Measurements from ENCODE around the gene IMP3. TPM values are rescaled to one million over a fixed set of nuclear protein-coding genes. Genes with fewer than 3 reads are reported as not detected.

Gene IMP3
- polyA plus RNA-seq, 1 donor (not counting 4 experiments of a cell fraction or from before 2014, with no cell fraction given): 70.4 TPM

DNA sequence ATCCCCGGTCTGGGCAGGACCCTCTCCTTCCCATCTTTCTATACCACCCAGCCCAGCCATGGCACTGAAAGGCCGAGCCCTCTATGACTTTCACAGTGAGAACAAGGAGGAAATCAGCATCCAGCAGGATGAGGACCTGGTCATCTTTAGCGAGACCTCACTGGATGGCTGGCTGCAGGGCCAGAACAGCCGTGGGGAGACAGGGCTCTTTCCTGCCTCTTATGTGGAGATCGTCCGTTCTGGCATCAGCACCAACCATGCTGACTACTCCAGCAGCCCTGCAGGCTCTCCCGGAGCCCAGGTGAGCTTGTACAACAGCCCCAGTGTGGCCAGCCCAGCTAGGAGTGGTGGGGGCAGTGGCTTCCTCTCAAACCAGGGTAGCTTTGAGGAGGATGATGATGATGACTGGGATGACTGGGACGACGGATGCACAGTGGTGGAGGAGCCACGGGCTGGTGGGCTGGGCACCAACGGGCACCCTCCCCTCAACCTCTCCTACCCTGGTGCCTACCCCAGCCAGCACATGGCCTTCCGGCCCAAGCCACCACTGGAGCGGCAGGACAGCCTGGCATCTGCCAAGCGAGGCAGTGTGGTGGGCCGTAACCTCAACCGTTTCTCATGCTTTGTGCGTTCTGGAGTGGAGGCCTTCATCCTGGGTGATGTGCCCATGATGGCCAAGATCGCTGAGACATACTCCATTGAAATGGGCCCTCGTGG is 9.2 kb upstream of the IMP3 start:
- H4K20me1 ChIP-seq (ENCODE audit: control insufficient read depth, extremely low read depth, insufficient read depth, low read length): peaks cover 5% of the 10 kb centered on the region
- no peaks in the 10 kb centered on the region for H3K9me3 ChIP-seq (ENCODE audit: control insufficient read depth, low read depth, low read length)
- peak overlapping the region; percentile 97 for H3K4me2 ChIP-seq (ENCODE audit: control insufficient read depth, extremely low read depth, insufficient read depth, low read depth, low read length)
- no peaks in the 10 kb centered on the region for H3K27me3 ChIP-seq (ENCODE audit: control insufficient read depth, extremely low read depth, insufficient read depth, low read length)
- peak overlapping the region; percentile 95 for H3K9ac ChIP-seq (ENCODE audit: control insufficient read depth, extremely low read depth, insufficient read depth, low read length)
- dilution Hi-C loops (cut with MboI; ENCODE audit: extremely low pct_ligation_motif_present, low sequenced_read_pairs): no loop called here
- FAIRE-seq: no peak
- no peak for DNase-seq (ENCODE audit: low read depth, low spot score)
- no peak for TF ChIP-seq EZH2 (IDR thresholded peaks at IDR 0.05; ENCODE audit: low read length)
- TF ChIP-seq, protein P1, sequence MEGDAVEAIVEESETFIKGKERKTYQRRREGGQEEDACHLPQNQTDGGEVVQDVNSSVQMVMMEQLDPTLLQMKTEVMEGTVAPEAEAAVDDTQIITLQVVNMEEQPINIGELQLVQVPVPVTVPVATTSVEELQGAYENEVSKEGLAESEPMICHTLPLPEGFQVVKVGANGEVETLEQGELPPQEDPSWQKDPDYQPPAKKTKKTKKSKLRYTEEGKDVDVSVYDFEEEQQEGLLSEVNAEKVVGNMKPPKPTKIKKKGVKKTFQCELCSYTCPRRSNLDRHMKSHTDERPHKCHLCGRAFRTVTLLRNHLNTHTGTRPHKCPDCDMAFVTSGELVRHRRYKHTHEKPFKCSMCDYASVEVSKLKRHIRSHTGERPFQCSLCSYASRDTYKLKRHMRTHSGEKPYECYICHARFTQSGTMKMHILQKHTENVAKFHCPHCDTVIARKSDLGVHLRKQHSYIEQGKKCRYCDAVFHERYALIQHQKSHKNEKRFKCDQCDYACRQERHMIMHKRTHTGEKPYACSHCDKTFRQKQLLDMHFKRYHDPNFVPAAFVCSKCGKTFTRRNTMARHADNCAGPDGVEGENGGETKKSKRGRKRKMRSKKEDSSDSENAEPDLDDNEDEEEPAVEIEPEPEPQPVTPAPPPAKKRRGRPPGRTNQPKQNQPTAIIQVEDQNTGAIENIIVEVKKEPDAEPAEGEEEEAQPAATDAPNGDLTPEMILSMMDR (optimal IDR thresholded peaks at IDR 0.05 in 1 of 3, IDR thresholded peaks at IDR 0.05 in 1 of 3, conservative IDR thresholded peaks at IDR 0.05 in 1 of 3; ENCODE audit: extremely low read depth in 1 of 3, insufficient read depth in 2 of 3, low read length in 3 of 3): no peak
- H3K36me3 ChIP-seq (ENCODE audit: control insufficient read depth in 2 of 2, extremely low read depth in 1 of 2, insufficient read depth in 2 of 2, low read length in 2 of 2): peaks cover 6 to 26% of the 10 kb centered on the region in 2 experiments
- peak overlapping the region; percentile 88 to 94 (median 91) for H3K4me3 ChIP-seq (ENCODE audit: control insufficient read depth in 2 of 3, extremely low read depth in 1 of 3, insufficient read depth in 2 of 3, low read depth in 1 of 3, low read length in 3 of 3)
- peaks cover 71% of the 10 kb centered on the region for H3K79me2 ChIP-seq (ENCODE audit: control insufficient read depth, insufficient read depth, low read length)
- H3K4me1 ChIP-seq (ENCODE audit: control insufficient read depth, extremely low read depth, insufficient read depth, low read length): peaks cover 62% of the 10 kb centered on the region
- peak overlapping the region; percentile 90 for H3K27ac ChIP-seq (ENCODE audit: control insufficient read depth, insufficient read depth, low read length)
- no peak overlapping the region for H2AFZ ChIP-seq (ENCODE audit: control insufficient read depth, low read length)
- H3K9me1 ChIP-seq (ENCODE audit: control insufficient read depth, extremely low read depth, insufficient read depth, low read length): peaks cover 11% of the 10 kb centered on the region

DNA sequence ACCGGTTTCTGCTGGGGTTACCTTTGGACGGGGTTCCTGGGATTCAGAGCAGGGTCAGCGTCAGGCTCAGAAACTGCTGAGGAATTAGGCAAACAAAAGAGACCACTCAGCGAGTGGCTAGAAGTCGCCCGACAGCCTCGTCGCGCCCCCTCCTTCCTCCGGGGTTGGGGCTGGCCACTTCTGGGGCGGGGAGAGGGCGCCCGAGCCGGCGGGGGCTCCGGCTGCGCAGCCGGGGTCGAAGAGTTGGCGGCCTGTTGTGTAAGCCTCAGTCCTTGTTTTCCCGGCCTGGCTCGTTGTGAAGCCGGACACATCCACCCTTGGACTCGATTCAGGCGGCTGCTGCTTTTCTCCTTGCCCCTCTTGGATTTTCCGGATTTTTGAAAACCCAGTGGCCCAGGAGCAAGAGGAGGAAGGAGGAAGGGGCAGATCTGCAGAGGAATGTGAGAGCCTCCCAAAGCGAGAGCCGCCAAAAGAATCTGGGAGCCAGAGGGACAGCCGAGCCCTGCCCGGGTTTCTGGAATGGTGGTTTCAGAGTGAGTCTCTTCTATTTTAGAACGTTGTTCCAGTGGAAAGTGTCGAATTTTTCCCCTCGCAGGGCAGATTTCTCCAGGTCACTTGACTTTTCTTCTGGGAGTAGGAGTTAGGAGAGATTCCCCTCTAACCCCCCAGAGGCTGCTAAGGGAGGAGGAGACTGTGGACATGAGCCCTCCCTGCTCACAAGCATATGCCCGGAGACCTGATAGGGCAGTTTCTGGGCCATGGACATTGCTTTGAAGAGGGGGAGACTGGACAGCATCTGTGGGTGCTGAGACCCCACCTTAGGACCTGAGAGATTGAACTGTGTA is 8.4 kb upstream of the IMP3 start:
- Histone ChIP-seq H3K36me3 (ENCODE audit: control insufficient read depth in 2 of 2, extremely low read depth in 1 of 2, insufficient read depth in 2 of 2, low read length in 2 of 2) (peaks cover 6 to 21% of the 10 kb centered on the region in 2 experiments), H3K9me1 (ENCODE audit: control insufficient read depth, extremely low read depth, insufficient read depth, low read length) (peaks cover 11% of the 10 kb centered on the region), H3K9ac (ENCODE audit: control insufficient read depth, extremely low read depth, insufficient read depth, low read length) (peak overlapping the region; percentile 95), H3K27ac (ENCODE audit: control insufficient read depth, insufficient read depth, low read length) (peak overlapping the region; percentile 90), H3K4me1 (ENCODE audit: control insufficient read depth, extremely low read depth, insufficient read depth, low read length) (peaks cover 53% of the 10 kb centered on the region), H3K4me3 (ENCODE audit: control insufficient read depth in 2 of 3, extremely low read depth in 1 of 3, insufficient read depth in 2 of 3, low read depth in 1 of 3, low read length in 3 of 3) (peak overlapping the region; percentile 88 to 94 (median 91)), H4K20me1 (ENCODE audit: control insufficient read depth, extremely low read depth, insufficient read depth, low read length) (peaks cover 2% of the 10 kb centered on the region), H3K27me3 (ENCODE audit: control insufficient read depth, extremely low read depth, insufficient read depth, low read length) (no peaks in the 10 kb centered on the region), H2AFZ (ENCODE audit: control insufficient read depth, low read length) (peak overlapping the region; percentile 32), H3K79me2 (ENCODE audit: control insufficient read depth, insufficient read depth, low read length) (peaks cover 65% of the 10 kb centered on the region), H3K9me3 (ENCODE audit: control insufficient read depth, low read depth, low read length) (no peaks in the 10 kb centered on the region), H3K4me2 (ENCODE audit: control insufficient read depth, extremely low read depth, insufficient read depth, low read depth, low read length) (peak overlapping the region; percentile 97)
- FAIRE-seq: no peak
- DNase-seq (ENCODE audit: low read depth, low spot score): no peak
- dilution Hi-C loops (cut with MboI; ENCODE audit: extremely low pct_ligation_motif_present, low sequenced_read_pairs): no loop called here
- TF ChIP-seq, protein P1 (optimal IDR thresholded peaks at IDR 0.05 in 1 of 3, IDR thresholded peaks at IDR 0.05 in 1 of 3, conservative IDR thresholded peaks at IDR 0.05 in 1 of 3; ENCODE audit: extremely low read depth in 1 of 3, insufficient read depth in 2 of 3, low read length in 3 of 3): peak in 1 of 3 experiments; percentile 5
- no peak for TF ChIP-seq EZH2 (IDR thresholded peaks at IDR 0.05; ENCODE audit: low read length)
